Endothelial cell of umbilical vein (primary cell): ENCODE results near the gene ANKH.

Experiments
- EZH2 ChIP-seq: IDR thresholded peaks from 2 replicates; pipeline ENCODE4 v1.6.1; 2012; ENCODE audit warnings: borderline replicate concordance, low read depth, mild to moderate bottlenecking, moderate library complexity, low read length, inconsistent platforms; ENCODE audit not compliant: severe bottlenecking
- FOS ChIP-seq: IDR thresholded peaks from 2 replicates; pipeline ENCODE4 v1.6.1; 2011; ENCODE audit warnings: mild to moderate bottlenecking, low read length, moderate library complexity, borderline replicate concordance; ENCODE audit not compliant: insufficient read depth
- POLR2A ChIP-seq: IDR thresholded peaks from 2 replicates; pipeline ENCODE4 v1.6.1; 2012; ENCODE audit warnings: low read depth, mild to moderate bottlenecking, control low read depth, low read length
- TF ChIP-seq, protein P1 (sequence below), 2 donors: IDR thresholded peaks; 1 replicate in 1 of 2; 2 replicates in 1 of 2; pipeline ENCODE4 v1.5.1; 2011; ENCODE audit warnings: low read length in 2 of 2, mild to moderate bottlenecking in 2 of 2, moderate library complexity in 2 of 2, control low read depth in 1 of 2, inconsistent platforms in 1 of 2, low read depth in 1 of 2; ENCODE audit not compliant: insufficient read depth in 1 of 2; ENCODE audit errors: extremely low read depth in 1 of 2

- TF ChIP-seq, protein P1, sequence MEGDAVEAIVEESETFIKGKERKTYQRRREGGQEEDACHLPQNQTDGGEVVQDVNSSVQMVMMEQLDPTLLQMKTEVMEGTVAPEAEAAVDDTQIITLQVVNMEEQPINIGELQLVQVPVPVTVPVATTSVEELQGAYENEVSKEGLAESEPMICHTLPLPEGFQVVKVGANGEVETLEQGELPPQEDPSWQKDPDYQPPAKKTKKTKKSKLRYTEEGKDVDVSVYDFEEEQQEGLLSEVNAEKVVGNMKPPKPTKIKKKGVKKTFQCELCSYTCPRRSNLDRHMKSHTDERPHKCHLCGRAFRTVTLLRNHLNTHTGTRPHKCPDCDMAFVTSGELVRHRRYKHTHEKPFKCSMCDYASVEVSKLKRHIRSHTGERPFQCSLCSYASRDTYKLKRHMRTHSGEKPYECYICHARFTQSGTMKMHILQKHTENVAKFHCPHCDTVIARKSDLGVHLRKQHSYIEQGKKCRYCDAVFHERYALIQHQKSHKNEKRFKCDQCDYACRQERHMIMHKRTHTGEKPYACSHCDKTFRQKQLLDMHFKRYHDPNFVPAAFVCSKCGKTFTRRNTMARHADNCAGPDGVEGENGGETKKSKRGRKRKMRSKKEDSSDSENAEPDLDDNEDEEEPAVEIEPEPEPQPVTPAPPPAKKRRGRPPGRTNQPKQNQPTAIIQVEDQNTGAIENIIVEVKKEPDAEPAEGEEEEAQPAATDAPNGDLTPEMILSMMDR (IDR thresholded peaks at IDR 0.05; ENCODE audit: extremely low read depth in 1 of 2, insufficient read depth in 1 of 2, low read depth in 1 of 2, low read length in 2 of 2): no peak
- no peak for TF ChIP-seq EZH2
- no peak for TF ChIP-seq POLR2A
- no peak for TF ChIP-seq FOS
These were observed 36.6 kb upstream of the ANKH start for GRCh38 chr5:14908172-14908571.
